GM21717 (cell line): ENCODE measurements around the gene MARVELD1.
"Not testable (repeated sequence)": the region's sequence is repeated elsewhere in the genome, so short reads cannot be mapped to it uniquely, and the experiment has no call there.

Experiments used
- ATAC-seq: cut with Tn5 transposase; IDR thresholded peaks from one replicate; pipeline ENCODE4 v1.9.1; 2021; ENCODE audit warnings: mild to moderate bottlenecking, moderate library complexity; ENCODE audit not compliant: unreplicated experiment

Gene MARVELD1

GRCh38 chr10:97689559-97690020, 23.9 kb upstream of the MARVELD1 start:
- ATAC-seq, result no peak

- ATAC-seq, result no peak
These were observed 23.4 kb upstream of the MARVELD1 start for GRCh38 chr10:97690133-97690532.

GRCh38 chr10:97698072-97698655, 15.4 kb upstream of the MARVELD1 start:
- ATAC-seq, result not testable (repeated sequence)

GRCh38 chr10:97701438-97702069, 12.0 kb upstream of the MARVELD1 start:
- ATAC-seq, result no peak

GRCh38 chr10:97703398-97704067, 10.0 kb upstream of the MARVELD1 start:
- ATAC-seq, result no peak

- ATAC-seq, result no peak
These were observed 9.2 kb upstream of the MARVELD1 start for GRCh38 chr10:97704341-97704740.

GRCh38 chr10:97705006-97705670, 8.4 kb upstream of the MARVELD1 start:
- ATAC-seq, result no peak

GRCh38 chr10:97707134-97707861, 6.2 kb upstream of the MARVELD1 start:
- no peak for ATAC-seq

- ATAC-seq, result no peak
These were observed 5.4 kb upstream of the MARVELD1 start for GRCh38 chr10:97708167-97708566.

GRCh38 chr10:97708976-97709946, 4.3 kb upstream of the MARVELD1 start:
- ATAC-seq, result no peak

- no peak for ATAC-seq
These were observed 1.6 kb upstream of the MARVELD1 start for GRCh38 chr10:97711640-97712572.

GRCh38 chr10:97713826-97714400, 383 bp downstream of the MARVELD1 start:
- ATAC-seq, result peak; percentile 81

- ATAC-seq, result peak; percentile 46
These were observed 1.1 kb downstream of the MARVELD1 start for GRCh38 chr10:97714401-97715258.

- ATAC-seq, result no peak
These were observed 1.8 kb downstream of the MARVELD1 start for GRCh38 chr10:97715259-97715874.

- ATAC-seq, result no peak
These were observed 4.1 kb downstream of the MARVELD1 start for GRCh38 chr10:97717627-97718026.

GRCh38 chr10:97718178-97718577, 4.6 kb downstream of the MARVELD1 start:
- no peak for ATAC-seq

GRCh38 chr10:97718659-97719142, 5.2 kb downstream of the MARVELD1 start:
- ATAC-seq, result no peak
